GM23338 (cell line): ENCODE results near the gene CDV3. TPM values are rescaled to one million over a fixed set of nuclear protein-coding genes. Genes with fewer than 3 reads are reported as not detected.

Experiments
- ATAC-seq: fragments of 200-7000 bp; cut with Tn5 transposase; 3 replicates; pipeline ENCODE4 v1.9.1; 2020
- DNase-seq: peaks from one replicate; pipeline ENCODE4 v3.0.0-alpha.2; 2015; ENCODE audit warnings: low spot score
- H2AFZ ChIP-seq: fragments of 200-600 bp; sonication (generic); 2 replicates; pipeline ENCODE4 v1.8.0; 2016; ENCODE audit warnings: antibody characterized with exemption, mild to moderate bottlenecking, moderate library complexity
- H3F3A ChIP-seq: fragments of 200-600 bp; sonication (generic); replicated peaks from 2 replicates; pipeline ENCODE4 v1.8.0; 2017; ENCODE audit warnings: antibody characterized with exemption, mixed run types, low read depth
- H3K27ac ChIP-seq: fragments of 200-600 bp; sonication (generic); 2 replicates; pipeline ENCODE4 v1.6.1; 2016; ENCODE audit warnings: low read depth
- H3K27me3 ChIP-seq: fragments of 200-600 bp; sonication (generic); 2 replicates; pipeline ENCODE4 v1.8.0; 2016; ENCODE audit warnings: mild to moderate bottlenecking, mixed run types, moderate library complexity; ENCODE audit not compliant: insufficient read depth
- H3K36me3 ChIP-seq: fragments of 200-600 bp; sonication (generic); 2 replicates; pipeline ENCODE4 v1.8.0; 2016; ENCODE audit warnings: mild to moderate bottlenecking; ENCODE audit not compliant: insufficient read depth
- H3K4me1 ChIP-seq: fragments of 200-600 bp; sonication (generic); 2 replicates; pipeline ENCODE4 v1.8.0; 2016; ENCODE audit warnings: mild to moderate bottlenecking, moderate library complexity; ENCODE audit not compliant: insufficient read depth
- H3K4me2 ChIP-seq: fragments of 200-600 bp; sonication (generic); 2 replicates; pipeline ENCODE4 v1.7.1; 2017; ENCODE audit warnings: mixed run types
- H3K4me3 ChIP-seq: fragments of 200-600 bp; sonication (generic); 2 replicates; pipeline ENCODE4 v1.6.1; 2016; ENCODE audit warnings: mixed run types
- H3K79me2 ChIP-seq: fragments of 200-600 bp; sonication (generic); replicated peaks from 2 replicates; pipeline ENCODE4 v1.8.0; 2017; ENCODE audit warnings: mild to moderate bottlenecking; ENCODE audit not compliant: insufficient read depth
- H3K9me2 ChIP-seq: fragments of 200-600 bp; sonication (generic); 2 replicates; pipeline ENCODE4 v1.8.0; 2017; ENCODE audit not compliant: insufficient read depth
- H4K20me1 ChIP-seq: fragments of 200-600 bp; sonication (generic); replicated peaks from 2 replicates; pipeline ENCODE4 v1.8.0; 2017; ENCODE audit warnings: mild to moderate bottlenecking; ENCODE audit not compliant: insufficient read depth
- H3K27ac Mint-ChIP-seq: 2 replicates; pipeline ENCODE4 v1.8.0; 2020; ENCODE audit warnings: inconsistent platforms, mild to moderate bottlenecking, moderate library complexity, mixed read lengths
- H3K27me3 Mint-ChIP-seq: 3 replicates; pipeline ENCODE4 v1.8.0; 2022; ENCODE audit warnings: low read depth, mild to moderate bottlenecking, moderate library complexity, mixed read lengths, inconsistent platforms; ENCODE audit not compliant: insufficient read depth, poor library complexity
- H3K36me3 Mint-ChIP-seq: 3 replicates; pipeline ENCODE4 v1.8.0; 2021; ENCODE audit warnings: low read depth, mild to moderate bottlenecking, inconsistent platforms, moderate library complexity, mixed read lengths
- H3K4me1 Mint-ChIP-seq: 3 replicates; pipeline ENCODE4 v1.8.0; 2020; ENCODE audit warnings: mild to moderate bottlenecking, inconsistent platforms, mixed read lengths
- H3K4me3 Mint-ChIP-seq: 3 replicates; pipeline ENCODE4 v1.8.0; 2021; ENCODE audit warnings: moderate library complexity, mild to moderate bottlenecking, inconsistent platforms, mixed read lengths
- H3K9me3 Mint-ChIP-seq: 3 replicates; pipeline ENCODE4 v1.8.0; 2020; ENCODE audit warnings: moderate library complexity, mild to moderate bottlenecking, inconsistent platforms, mixed read lengths
- CREB1 ChIP-seq: fragments of 250-450 bp; sonication (Bioruptor Pico); IDR thresholded peaks from 2 replicates; pipeline ENCODE4 v1.5.0; 2020; ENCODE audit warnings: low read depth, mild to moderate bottlenecking, moderate library complexity
- EZH2phosphoT487 ChIP-seq: fragments of 200-600 bp; sonication (generic); IDR thresholded peaks from one replicate; pipeline ENCODE4 v1.8.1; 2018; ENCODE audit warnings: antibody characterized with exemption; ENCODE audit not compliant: unreplicated experiment
- NANOG ChIP-seq: IDR thresholded peaks from 2 replicates; pipeline ENCODE4 v1.6.1; 2016; ENCODE audit warnings: antibody characterized with exemption, borderline replicate concordance
- POLR2AphosphoS5 ChIP-seq: IDR thresholded peaks from 2 replicates; pipeline ENCODE4 v1.6.1; 2016; ENCODE audit warnings: antibody characterized with exemption, low read depth
- STAT1 ChIP-seq: IDR thresholded peaks from one replicate; pipeline ENCODE4 v1.6.1; 2016; ENCODE audit warnings: antibody characterized with exemption; ENCODE audit not compliant: unreplicated experiment
- polyA plus RNA-seq: library from polyadenylated mRNA; unstranded; fragments of >200 nt; fragmentation: Nextera tagmentation; extraction: Ambion mirVana; gene quantifications from 2 replicates; pipeline ENCODE4 v1.2.1, GENCODE V29; 2016
- total RNA-seq: library from RNA; depleted of rRNA; stranded (reverse); fragments of >200 nt; shearing (Covaris generic); gene quantifications from 2 replicates; pipeline ENCODE4 v1.2.3, GENCODE V29; 2014
- TF ChIP-seq, protein P1 (sequence below): IDR thresholded peaks from one replicate; pipeline ENCODE4 v1.6.1; 2018; ENCODE audit warnings: antibody characterized with exemption; ENCODE audit not compliant: unreplicated experiment
- TF ChIP-seq, protein P2 (sequence below): fragments of 250-450 bp; sonication (Bioruptor Pico); IDR thresholded peaks from 2 replicates; pipeline ENCODE4 v1.5.0; 2020; ENCODE audit warnings: mild to moderate bottlenecking, moderate library complexity
- TF ChIP-seq, protein P3 (sequence below), 2 experiments: fragments of 200-600 bp in 1 of 2; sonication (generic) in 1 of 2; conservative IDR thresholded peaks; 2 replicates each; pipeline versions ENCODE4 v1.5.1 to v1.6.1; 2016 to 2017; ENCODE audit warnings: antibody characterized with exemption in 2 of 2, low read depth in 2 of 2, mild to moderate bottlenecking in 2 of 2, moderate library complexity in 1 of 2
- TF ChIP-seq, protein P4 (sequence below): IDR thresholded peaks from 2 replicates; pipeline ENCODE4 v1.6.1; 2016; ENCODE audit warnings: antibody characterized with exemption

The CDV3 gene
- total and polyA plus RNA-seq, 2 experiments from 2014 or later: 36.6 to 119 TPM

DNA sequence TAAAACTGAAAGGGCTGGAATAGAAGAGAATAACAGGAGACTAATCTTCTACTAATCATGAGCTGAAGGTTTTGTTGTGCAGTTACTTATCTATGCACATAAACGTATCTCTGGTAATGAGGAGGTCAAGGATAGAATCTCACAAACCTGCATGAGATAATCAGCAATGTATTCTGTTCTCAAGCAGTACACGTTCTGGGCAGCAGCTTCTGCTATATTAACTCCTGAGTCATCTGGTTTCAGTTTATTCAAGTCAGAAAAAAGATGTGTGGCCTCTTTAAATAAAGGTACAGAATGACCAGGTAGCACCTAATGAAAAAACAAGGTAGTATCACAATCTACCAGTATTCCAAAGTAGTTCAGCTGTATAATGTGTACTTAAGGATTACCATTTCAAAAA, 34.9 kb downstream of the CDV3 start:
- no peak overlapping the region for H2AFZ ChIP-seq
- TF ChIP-seq POLR2AphosphoS5 (no peak), EZH2phosphoT487 (no peak), STAT1 (no peak), NANOG (no peak), CREB1 (CRISPR knock-in tag) (no peak)
- TF ChIP-seq, protein P1, sequence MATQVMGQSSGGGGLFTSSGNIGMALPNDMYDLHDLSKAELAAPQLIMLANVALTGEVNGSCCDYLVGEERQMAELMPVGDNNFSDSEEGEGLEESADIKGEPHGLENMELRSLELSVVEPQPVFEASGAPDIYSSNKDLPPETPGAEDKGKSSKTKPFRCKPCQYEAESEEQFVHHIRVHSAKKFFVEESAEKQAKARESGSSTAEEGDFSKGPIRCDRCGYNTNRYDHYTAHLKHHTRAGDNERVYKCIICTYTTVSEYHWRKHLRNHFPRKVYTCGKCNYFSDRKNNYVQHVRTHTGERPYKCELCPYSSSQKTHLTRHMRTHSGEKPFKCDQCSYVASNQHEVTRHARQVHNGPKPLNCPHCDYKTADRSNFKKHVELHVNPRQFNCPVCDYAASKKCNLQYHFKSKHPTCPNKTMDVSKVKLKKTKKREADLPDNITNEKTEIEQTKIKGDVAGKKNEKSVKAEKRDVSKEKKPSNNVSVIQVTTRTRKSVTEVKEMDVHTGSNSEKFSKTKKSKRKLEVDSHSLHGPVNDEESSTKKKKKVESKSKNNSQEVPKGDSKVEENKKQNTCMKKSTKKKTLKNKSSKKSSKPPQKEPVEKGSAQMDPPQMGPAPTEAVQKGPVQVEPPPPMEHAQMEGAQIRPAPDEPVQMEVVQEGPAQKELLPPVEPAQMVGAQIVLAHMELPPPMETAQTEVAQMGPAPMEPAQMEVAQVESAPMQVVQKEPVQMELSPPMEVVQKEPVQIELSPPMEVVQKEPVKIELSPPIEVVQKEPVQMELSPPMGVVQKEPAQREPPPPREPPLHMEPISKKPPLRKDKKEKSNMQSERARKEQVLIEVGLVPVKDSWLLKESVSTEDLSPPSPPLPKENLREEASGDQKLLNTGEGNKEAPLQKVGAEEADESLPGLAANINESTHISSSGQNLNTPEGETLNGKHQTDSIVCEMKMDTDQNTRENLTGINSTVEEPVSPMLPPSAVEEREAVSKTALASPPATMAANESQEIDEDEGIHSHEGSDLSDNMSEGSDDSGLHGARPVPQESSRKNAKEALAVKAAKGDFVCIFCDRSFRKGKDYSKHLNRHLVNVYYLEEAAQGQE: no peak
- TF ChIP-seq, protein P2, sequence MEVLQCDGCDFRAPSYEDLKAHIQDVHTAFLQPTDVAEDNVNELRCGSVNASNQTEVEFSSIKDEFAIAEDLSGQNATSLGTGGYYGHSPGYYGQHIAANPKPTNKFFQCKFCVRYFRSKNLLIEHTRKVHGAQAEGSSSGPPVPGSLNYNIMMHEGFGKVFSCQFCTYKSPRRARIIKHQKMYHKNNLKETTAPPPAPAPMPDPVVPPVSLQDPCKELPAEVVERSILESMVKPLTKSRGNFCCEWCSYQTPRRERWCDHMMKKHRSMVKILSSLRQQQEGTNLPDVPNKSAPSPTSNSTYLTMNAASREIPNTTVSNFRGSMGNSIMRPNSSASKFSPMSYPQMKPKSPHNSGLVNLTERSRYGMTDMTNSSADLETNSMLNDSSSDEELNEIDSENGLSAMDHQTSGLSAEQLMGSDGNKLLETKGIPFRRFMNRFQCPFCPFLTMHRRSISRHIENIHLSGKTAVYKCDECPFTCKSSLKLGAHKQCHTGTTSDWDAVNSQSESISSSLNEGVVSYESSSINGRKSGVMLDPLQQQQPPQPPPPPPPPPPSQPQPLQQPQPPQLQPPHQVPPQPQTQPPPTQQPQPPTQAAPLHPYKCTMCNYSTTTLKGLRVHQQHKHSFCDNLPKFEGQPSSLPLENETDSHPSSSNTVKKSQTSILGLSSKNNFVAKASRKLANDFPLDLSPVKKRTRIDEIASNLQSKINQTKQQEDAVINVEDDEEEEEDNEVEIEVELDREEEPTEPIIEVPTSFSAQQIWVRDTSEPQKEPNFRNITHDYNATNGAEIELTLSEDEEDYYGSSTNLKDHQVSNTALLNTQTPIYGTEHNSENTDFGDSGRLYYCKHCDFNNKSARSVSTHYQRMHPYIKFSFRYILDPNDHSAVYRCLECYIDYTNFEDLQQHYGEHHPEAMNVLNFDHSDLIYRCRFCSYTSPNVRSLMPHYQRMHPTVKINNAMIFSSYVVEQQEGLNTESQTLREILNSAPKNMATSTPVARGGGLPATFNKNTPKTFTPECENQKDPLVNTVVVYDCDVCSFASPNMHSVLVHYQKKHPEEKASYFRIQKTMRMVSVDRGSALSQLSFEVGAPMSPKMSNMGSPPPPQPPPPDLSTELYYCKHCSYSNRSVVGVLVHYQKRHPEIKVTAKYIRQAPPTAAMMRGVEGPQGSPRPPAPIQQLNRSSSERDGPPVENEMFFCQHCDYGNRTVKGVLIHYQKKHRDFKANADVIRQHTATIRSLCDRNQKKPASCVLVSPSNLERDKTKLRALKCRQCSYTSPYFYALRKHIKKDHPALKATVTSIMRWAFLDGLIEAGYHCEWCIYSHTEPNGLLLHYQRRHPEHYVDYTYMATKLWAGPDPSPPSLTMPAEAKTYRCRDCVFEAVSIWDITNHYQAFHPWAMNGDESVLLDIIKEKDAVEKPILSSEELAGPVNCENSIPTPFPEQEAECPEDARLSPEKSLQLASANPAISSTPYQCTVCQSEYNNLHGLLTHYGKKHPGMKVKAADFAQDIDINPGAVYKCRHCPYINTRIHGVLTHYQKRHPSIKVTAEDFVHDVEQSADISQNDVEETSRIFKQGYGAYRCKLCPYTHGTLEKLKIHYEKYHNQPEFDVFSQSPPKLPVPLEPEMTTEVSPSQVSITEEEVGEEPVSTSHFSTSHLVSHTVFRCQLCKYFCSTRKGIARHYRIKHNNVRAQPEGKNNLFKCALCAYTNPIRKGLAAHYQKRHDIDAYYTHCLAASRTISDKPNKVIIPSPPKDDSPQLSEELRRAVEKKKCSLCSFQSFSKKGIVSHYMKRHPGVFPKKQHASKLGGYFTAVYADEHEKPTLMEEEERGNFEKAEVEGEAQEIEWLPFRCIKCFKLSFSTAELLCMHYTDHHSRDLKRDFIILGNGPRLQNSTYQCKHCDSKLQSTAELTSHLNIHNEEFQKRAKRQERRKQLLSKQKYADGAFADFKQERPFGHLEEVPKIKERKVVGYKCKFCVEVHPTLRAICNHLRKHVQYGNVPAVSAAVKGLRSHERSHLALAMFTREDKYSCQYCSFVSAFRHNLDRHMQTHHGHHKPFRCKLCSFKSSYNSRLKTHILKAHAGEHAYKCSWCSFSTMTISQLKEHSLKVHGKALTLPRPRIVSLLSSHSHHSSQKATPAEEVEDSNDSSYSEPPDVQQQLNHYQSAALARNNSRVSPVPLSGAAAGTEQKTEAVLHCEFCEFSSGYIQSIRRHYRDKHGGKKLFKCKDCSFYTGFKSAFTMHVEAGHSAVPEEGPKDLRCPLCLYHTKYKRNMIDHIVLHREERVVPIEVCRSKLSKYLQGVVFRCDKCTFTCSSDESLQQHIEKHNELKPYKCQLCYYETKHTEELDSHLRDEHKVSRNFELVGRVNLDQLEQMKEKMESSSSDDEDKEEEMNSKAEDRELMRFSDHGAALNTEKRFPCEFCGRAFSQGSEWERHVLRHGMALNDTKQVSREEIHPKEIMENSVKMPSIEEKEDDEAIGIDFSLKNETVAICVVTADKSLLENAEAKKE: no peak
- TF ChIP-seq, protein P3, sequence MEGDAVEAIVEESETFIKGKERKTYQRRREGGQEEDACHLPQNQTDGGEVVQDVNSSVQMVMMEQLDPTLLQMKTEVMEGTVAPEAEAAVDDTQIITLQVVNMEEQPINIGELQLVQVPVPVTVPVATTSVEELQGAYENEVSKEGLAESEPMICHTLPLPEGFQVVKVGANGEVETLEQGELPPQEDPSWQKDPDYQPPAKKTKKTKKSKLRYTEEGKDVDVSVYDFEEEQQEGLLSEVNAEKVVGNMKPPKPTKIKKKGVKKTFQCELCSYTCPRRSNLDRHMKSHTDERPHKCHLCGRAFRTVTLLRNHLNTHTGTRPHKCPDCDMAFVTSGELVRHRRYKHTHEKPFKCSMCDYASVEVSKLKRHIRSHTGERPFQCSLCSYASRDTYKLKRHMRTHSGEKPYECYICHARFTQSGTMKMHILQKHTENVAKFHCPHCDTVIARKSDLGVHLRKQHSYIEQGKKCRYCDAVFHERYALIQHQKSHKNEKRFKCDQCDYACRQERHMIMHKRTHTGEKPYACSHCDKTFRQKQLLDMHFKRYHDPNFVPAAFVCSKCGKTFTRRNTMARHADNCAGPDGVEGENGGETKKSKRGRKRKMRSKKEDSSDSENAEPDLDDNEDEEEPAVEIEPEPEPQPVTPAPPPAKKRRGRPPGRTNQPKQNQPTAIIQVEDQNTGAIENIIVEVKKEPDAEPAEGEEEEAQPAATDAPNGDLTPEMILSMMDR (conservative IDR thresholded peaks at IDR 0.05; ENCODE audit: low read depth in 2 of 2): no peak
- TF ChIP-seq, protein P4, sequence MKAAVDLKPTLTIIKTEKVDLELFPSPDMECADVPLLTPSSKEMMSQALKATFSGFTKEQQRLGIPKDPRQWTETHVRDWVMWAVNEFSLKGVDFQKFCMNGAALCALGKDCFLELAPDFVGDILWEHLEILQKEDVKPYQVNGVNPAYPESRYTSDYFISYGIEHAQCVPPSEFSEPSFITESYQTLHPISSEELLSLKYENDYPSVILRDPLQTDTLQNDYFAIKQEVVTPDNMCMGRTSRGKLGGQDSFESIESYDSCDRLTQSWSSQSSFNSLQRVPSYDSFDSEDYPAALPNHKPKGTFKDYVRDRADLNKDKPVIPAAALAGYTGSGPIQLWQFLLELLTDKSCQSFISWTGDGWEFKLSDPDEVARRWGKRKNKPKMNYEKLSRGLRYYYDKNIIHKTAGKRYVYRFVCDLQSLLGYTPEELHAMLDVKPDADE: no peak
- H3K4me3 ChIP-seq: no peak overlapping the region
- Mint-ChIP-seq H3K27ac (no peak overlapping the region), H3K4me1 (no peaks in the 10 kb centered on the region), H3K36me3 (peaks cover 52% of the 10 kb centered on the region), H3K27me3 (no peaks in the 10 kb centered on the region), H3K9me3 (no peaks in the 10 kb centered on the region), H3K4me3 (no peak overlapping the region)
- no peak for DNase-seq
- peaks cover 31% of the 10 kb centered on the region; the same call in 1 of the 2 replicates for H3K36me3 ChIP-seq
- no peak overlapping the region for H3K4me2 ChIP-seq
- H4K20me1 ChIP-seq: no peaks in the 10 kb centered on the region
- H3K27me3 ChIP-seq: no peaks in the 10 kb centered on the region
- H3K9me2 ChIP-seq: no peaks in the 10 kb centered on the region
- H3F3A ChIP-seq: no peaks in the 10 kb centered on the region
- H3K79me2 ChIP-seq: no peaks in the 10 kb centered on the region
- H3K27ac ChIP-seq: no peak overlapping the region
- ATAC-seq: no peak
- no peaks in the 10 kb centered on the region for H3K4me1 ChIP-seq
